Measurements from ENCODE around the gene OOSP4A.
"Not testable (repeated sequence)": the region's sequence is repeated elsewhere in the genome, so short reads cannot be mapped to it uniquely, and the experiment has no call there.

The OOSP4A gene

GRCh38 chr11:59981106-59981770 is 17.4 kb downstream of the OOSP4A start:
- no peak for DNase-seq (ENCODE audit: low read depth)

GRCh38 chr11:59982037-59982436 is 18.2 kb downstream of the OOSP4A start:
- DNase-seq (ENCODE audit: low read depth) = not testable (repeated sequence)

GRCh38 chr11:59983212-59983611 is 19.4 kb downstream of the OOSP4A start:
- DNase-seq (ENCODE audit: low read depth) = no peak

GRCh38 chr11:59984368-59984767 is 20.5 kb downstream of the OOSP4A start:
- no peak for DNase-seq (ENCODE audit: low read depth)

GRCh38 chr11:59990421-59990820 is 26.6 kb downstream of the OOSP4A start:
- DNase-seq (ENCODE audit: low read depth) = no peak

GRCh38 chr11:59992425-59992824 is 28.6 kb downstream of the OOSP4A start:
- no peak for DNase-seq (ENCODE audit: low read depth)

GRCh38 chr11:59997800-59998199 is 34.0 kb downstream of the OOSP4A start:
- no peak for DNase-seq (ENCODE audit: low read depth)

GRCh38 chr11:59999691-60000090 is 35.9 kb downstream of the OOSP4A start:
- no peak for DNase-seq (ENCODE audit: low read depth)

- DNase-seq (ENCODE audit: low read depth) = no peak
Observed at GRCh38 chr11:60003729-60004128, 39.9 kb downstream of the OOSP4A start.

- no peak for DNase-seq (ENCODE audit: low read depth)
Observed at GRCh38 chr11:60005360-60005759, 41.5 kb downstream of the OOSP4A start.

- DNase-seq (ENCODE audit: low read depth) = no peak
Observed at GRCh38 chr11:60016881-60017280, 53.0 kb downstream of the OOSP4A start, which contains the start of gene OOSP4B. Gene OOSP4B (plus strand): TSS chr11:60017181.

- DNase-seq (ENCODE audit: low read depth) = no peak
Observed at GRCh38 chr11:60018058-60018457, 54.2 kb downstream of the OOSP4A start.

Data from activated T-helper 9 cell treated with anti-CD3 and anti-CD28 coated beads, Interleukin-2, amount 50 U/mL, for 16 hours (primary cell).